ENCODE measurements around the gene ACOXL.

Gene ACOXL

DNA sequence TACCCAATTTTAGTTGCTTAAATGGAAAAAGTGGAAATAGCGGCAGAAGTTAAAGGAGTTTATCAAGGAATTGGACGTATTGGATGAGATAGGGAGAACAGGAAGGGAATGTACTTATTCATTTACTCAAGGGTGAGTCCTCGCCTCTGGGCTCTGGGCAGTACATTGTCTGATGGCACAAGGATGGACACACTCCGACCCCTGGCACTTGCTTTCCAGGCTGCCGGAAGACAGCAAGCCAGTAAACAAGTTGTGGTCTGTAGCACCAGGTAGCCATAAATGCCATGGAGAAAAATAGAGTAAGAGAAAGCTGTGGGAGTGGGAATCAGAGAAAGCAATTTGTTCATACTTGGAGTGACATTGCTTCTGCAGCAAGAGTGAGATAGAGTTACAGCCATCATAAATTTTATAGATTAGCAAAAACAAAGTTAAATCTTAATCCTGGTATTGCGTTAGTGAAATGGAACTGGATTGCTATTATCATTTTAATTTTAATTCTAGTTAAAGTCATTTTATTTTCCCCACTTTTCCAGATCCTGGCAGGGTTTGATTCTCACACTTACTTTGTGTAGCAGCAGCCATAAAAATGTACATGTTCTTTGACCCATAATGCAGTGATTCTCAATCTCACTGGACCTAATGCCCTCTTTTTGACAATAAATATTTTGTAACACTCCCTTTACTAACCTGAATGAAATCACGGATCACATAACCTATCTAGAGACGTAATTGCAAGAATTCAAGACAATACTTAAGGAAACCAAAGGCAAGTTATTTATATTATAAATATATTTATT lies 252.5 kb downstream of the ACOXL start:
- no peak for DNase-seq

- DNase-seq, result no peak
Observed at GRCh38 chr2:110990440-110990839, 258.1 kb downstream of the ACOXL start.

DNA sequence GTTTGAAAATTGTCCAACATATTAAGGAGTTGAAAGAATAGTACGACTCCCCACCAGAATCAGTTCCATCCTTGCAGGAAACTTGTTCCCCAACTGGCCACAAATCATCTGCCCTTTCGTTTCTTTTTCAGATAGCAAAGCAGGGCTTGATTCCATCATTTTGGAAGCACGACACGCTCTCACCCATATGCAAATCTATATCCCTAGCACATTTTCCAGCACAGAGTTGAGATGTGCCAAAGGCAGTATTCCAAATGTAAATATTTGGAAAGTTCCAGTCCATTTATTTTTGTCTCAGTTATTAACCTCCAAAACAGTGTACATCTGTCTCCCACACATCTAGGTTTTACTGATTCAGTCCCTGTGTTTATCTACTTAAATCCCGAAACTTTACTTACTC lies 259.5 kb downstream of the ACOXL start:
- no peak for DNase-seq

DNA sequence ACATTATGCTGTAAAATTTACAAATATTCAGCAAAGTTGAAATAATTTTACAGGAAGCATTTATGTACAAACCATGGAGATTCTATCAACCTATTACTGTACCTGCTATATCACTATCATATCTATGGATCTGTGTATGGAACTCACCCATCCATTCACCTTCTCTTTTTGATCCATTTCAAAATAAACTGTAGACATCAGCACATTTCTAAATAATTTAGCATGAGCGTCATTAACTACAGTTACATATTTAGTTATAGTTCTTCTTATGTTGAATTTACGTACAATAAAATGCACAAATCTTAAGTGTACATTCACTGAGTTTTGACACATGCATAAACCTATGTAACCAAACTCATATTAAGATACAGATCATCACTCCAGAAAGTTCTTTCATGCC lies 260.5 kb downstream of the ACOXL start:
- DNase-seq, result no peak

- no peak for DNase-seq
Observed at GRCh38 chr2:110993557-110994231, 261.3 kb downstream of the ACOXL start.

DNA sequence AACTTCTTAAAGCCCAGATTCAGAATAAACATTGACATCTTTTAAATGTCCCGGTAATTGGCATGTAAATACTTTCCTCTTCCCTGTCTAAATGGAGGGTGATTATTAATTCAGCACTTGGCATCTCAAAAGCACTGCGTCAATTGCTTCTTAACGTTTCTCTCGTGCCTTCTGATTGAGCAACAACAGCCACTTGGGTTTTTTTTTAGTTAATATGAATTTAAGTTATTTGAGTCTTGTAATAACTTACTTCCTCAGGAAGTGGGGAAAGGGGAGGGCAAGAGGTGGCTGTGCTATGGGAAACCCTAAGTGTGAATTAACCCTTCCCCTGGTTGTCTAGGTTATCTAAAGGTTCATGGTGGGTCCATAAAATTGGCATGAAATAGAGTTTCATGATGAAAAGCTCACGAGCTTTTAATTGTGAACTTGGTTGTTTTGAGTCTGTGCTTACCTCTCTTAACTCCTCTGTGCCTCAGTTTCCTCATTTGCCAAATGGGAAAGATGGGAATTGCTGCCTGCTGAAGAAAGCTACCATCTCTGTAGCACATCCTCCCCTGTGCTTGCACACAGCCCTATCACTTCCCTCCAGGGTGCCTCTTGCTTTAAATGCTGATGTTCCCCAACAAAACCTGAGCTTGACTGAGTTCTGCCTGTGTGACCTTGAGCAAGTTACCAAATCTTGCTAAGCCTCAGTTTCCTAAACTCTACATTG lies 262.0 kb downstream of the ACOXL start:
- no peak for DNase-seq

DNA sequence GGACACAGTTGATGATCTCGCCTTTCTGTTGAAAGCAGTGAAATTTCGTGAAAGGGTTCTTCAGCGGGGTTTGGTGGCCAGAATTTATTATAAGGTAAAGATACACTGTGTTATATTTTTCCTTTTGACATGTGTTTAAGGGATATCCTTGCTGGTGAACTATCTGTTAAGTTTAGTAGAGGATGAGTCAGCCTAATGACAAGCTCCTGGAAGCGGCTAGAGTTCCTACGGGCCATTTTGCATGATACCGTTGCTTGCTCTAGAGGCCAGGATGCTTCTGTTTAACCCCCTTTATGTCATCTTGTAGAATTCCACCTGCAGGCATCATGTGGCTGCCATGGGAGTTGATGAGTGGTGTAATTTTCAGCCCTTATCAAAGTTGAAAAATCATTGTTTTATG lies 263.5 kb downstream of the ACOXL start:
- no peak for DNase-seq

DNA sequence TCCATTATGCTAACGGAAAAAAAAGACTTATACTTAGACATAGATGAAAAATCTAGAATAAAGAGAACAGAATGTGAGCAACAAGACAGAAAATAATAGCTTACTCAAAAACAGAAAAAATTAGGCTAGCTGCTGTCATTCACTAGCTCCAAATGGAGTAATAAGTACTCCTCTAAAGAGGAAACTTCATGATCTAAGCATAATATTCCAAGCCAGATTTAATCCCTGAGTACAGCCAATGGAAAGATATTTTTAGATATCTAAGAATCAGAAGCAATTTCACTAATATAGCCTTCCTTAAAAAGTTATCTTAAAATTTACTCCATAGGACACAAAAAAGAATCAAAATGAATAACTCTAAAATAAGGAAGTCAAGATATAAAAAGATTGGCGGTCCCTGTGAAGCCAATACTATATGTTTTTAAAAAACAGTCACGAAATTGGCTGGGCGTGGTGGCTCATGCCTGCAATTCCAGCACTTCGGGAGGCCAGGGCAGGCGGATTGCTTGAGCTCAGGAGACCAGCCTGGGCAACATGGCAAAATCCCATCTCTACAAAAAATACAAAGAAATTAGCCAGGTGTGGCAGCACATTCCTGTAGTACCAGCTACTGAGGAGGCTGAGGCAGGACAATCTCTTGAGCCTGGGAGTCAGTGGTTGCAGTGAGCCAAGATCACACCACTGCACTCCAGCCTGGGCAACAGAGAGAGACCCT lies 265.1 kb downstream of the ACOXL start:
- DNase-seq, result no peak

GRCh38 chr2:110998311-110998710 lies 265.9 kb downstream of the ACOXL start:
- DNase-seq, result no peak

DNA sequence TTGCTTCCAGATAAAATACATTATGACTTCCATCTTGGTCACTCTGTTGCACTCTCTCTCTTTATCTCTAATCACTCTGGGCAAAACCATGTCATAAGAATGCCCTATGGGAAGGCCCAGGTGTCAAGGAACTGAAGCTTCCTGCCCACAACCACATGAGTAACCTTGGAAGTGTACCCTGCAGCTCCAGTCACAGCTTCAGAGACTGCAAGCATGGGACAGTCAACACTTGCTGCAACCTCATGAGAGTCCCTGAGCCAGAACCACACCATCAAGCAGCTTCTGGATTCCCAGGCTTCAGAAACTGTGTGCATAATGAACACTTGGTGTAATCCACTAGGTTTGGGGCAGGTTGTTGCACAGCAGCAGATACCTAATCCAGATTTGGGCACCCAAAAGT lies 267.3 kb downstream of the ACOXL start:
- no peak for DNase-seq

GRCh38 chr2:111005307-111005706 lies 272.9 kb downstream of the ACOXL start:
- no peak for DNase-seq

DNA sequence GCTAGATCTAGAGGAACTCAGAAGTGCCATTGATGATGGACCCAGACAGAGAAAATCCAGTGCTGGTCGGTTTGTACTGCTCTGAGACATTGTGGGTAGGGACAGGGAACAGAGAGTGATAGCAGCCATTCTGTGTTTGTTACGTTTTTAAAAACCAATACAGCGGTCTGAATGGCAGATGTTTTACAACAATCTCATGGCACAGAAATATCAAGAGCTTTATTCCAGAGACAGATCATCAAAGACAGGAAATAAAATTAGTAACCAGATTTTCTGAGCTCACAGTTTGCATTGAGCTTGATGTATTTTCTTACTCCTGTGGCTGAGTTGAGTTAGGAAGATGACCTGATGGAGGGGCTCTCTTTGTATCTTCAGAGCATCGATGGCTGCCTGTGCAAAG lies 273.4 kb downstream of the ACOXL start:
- DNase-seq, result no peak

GRCh38 chr2:111007757-111008688 lies 275.6 kb downstream of the ACOXL start:
- no peak for DNase-seq

GRCh38 chr2:111011218-111011617 lies 278.8 kb downstream of the ACOXL start:
- DNase-seq, result no peak

DNA sequence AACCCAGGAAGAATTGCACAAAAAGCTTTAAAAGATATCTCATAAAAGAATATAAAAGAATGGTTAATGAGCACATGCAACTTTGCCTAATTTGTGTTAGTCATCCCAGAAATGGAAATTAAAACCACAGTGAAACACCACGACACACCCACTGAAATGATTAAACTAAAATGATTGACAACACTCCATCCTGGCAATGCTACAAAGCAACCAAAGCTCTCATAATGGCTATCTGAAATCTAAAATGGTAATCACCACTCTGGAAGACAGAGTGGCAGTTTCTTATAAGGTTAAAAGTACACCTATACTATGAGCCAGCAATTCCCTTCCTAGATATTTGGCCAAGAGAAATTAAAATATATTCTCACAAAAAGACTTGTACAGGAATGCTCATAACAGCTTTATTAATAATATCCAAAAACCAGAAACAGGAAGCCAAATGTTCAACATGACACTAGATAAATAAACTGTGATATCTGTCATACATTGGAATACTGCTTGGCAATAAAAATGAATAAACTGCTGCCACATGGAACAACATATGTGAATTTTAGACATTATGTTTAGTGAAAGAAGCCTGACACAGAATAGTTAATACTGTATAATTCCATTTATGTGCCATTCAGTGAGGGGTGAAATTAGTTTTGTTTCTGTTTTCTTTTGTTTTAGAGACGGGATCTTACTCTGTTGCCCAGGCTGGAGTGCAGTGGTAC lies 283.1 kb downstream of the ACOXL start:
- no peak for DNase-seq

- no peak for DNase-seq
Observed at GRCh38 chr2:111017034-111017622, 284.8 kb downstream of the ACOXL start.

- no peak for DNase-seq
Observed at GRCh38 chr2:111017909-111018308, 285.5 kb downstream of the ACOXL start.

GRCh38 chr2:111019381-111019780 lies 287.0 kb downstream of the ACOXL start:
- DNase-seq, result no peak

DNA sequence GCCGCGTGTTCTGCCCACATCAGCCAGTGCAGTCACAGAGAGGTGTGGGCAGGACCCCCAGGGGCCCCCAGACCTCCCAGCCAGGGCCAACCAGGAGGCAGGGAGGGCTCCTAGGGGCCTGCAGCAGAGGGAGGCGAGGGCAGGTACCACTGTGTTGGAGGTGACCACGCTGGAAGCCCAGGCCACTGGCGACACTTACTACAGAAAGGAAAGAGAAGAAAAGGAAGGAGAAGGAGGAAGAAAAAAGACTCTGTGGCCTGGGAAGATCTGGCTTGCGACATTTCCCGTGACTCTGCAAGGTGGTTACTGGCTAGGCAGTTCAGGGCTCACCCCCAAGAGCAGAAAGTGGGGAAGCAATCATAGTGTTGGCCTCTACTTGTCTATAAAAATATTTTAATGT lies 290.3 kb downstream of the ACOXL start:
- no peak for DNase-seq

- DNase-seq, result no peak
Observed at GRCh38 chr2:111024496-111024895, 292.1 kb downstream of the ACOXL start.

DNA sequence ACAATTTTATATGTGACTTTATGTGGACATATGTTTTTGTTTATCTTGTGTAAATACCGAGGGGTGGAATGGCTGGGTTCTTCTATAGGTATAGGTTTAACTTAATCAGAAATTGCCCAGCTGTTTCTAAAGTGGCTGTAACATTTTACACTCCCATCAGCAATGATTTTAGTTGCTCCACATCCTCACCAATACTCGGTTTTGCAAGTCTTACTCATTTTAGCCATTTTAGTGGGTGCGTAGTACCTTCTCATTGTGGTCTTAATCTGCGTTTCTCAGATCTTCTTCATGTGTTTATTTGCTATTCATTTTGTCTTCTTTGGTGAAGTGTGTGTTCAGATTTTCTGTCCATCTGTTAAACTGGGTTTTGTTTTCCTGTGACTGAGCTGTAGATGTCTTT lies 292.9 kb downstream of the ACOXL start:
- DNase-seq, result peak; percentile 32

Data from activated CD4-positive, alpha-beta T cell treated with anti-CD3 and anti-CD28 coated beads, Interleukin-2, amount 50 U/mL, for 16 hours (primary cell).